Mesothelial cell of epicardium (in vitro differentiated cells): Measurements from ENCODE around the gene NUB1. TPM values are rescaled to one million over a fixed set of nuclear protein-coding genes. Genes with fewer than 3 reads are reported as not detected.

Source experiments
- DNase-seq, 2 experiments: peaks; one replicate each; pipeline ENCODE4 v3.0.0; 2021; ENCODE audit warnings: low spot score in 2 of 2; ENCODE audit not compliant: unreplicated experiment in 2 of 2
- H3K27ac Mint-ChIP-seq: 2 replicates; pipeline ENCODE4 v1.8.0; 2021; ENCODE audit warnings: mixed read lengths
- H3K27me3 Mint-ChIP-seq: 2 replicates; pipeline ENCODE4 v1.8.0; 2021; ENCODE audit warnings: low read depth, mixed read lengths
- H3K36me3 Mint-ChIP-seq: 2 replicates; pipeline ENCODE4 v1.8.0; 2021; ENCODE audit warnings: mixed read lengths
- H3K4me1 Mint-ChIP-seq: 2 replicates; pipeline ENCODE4 v1.8.0; 2021; ENCODE audit warnings: mixed read lengths
- H3K4me3 Mint-ChIP-seq: 2 replicates; pipeline ENCODE4 v1.8.0; 2021; ENCODE audit warnings: mild to moderate bottlenecking, moderate library complexity, mixed read lengths
- H3K9me3 Mint-ChIP-seq: 2 replicates; pipeline ENCODE4 v1.8.0; 2021; ENCODE audit warnings: mixed read lengths
- CTCF ChIP-seq: fragments of 200-600 bp; sonication (generic); IDR thresholded peaks from one replicate; pipeline ENCODE4 v1.5.0; 2021; ENCODE audit warnings: antibody characterized with exemption; ENCODE audit not compliant: unreplicated experiment
- total RNA-seq: library from RNA; stranded (reverse); gene quantifications from 3 replicates; pipeline ENCODE4 v1.2.1, GENCODE V29; 2021

The NUB1 gene
- total RNA-seq, 1 donor from 2014 or later = 52.3 TPM

GRCh38 chr7:151345576-151346469 is 4.2 kb downstream of the NUB1 start:
- Mint-ChIP-seq H3K4me1 (peaks cover 19% of the 10 kb centered on the region), H3K27ac (no peak overlapping the region), H3K4me3 (no peak overlapping the region), H3K36me3 (peaks cover 15% of the 10 kb centered on the region), H3K27me3 (no peaks in the 10 kb centered on the region), H3K9me3 (no peaks in the 10 kb centered on the region)
- no peak for TF ChIP-seq CTCF
- DNase-seq = no peak

GRCh38 chr7:151346470-151346769 is 4.8 kb downstream of the NUB1 start:
- peaks cover 19% of the 10 kb centered on the region for H3K4me1 Mint-ChIP-seq
- DNase-seq = no peak
- H3K27me3 Mint-ChIP-seq = no peaks in the 10 kb centered on the region
- H3K27ac Mint-ChIP-seq = no peak overlapping the region
- peaks cover 16% of the 10 kb centered on the region for H3K36me3 Mint-ChIP-seq
- H3K9me3 Mint-ChIP-seq = no peaks in the 10 kb centered on the region
- H3K4me3 Mint-ChIP-seq = no peak overlapping the region
- no peak for TF ChIP-seq CTCF

GRCh38 chr7:151347200-151347599 is 5.6 kb downstream of the NUB1 start:
- Mint-ChIP-seq H3K36me3 (peaks cover 20% of the 10 kb centered on the region), H3K27me3 (no peaks in the 10 kb centered on the region), H3K9me3 (no peaks in the 10 kb centered on the region), H3K27ac (no peak overlapping the region), H3K4me1 (peaks cover 19% of the 10 kb centered on the region), H3K4me3 (no peak overlapping the region)
- DNase-seq = no peak
- TF ChIP-seq CTCF = no peak

GRCh38 chr7:151348970-151349369 is 7.4 kb downstream of the NUB1 start:
- H3K27me3 Mint-ChIP-seq = no peaks in the 10 kb centered on the region
- no peak overlapping the region for H3K27ac Mint-ChIP-seq
- H3K4me1 Mint-ChIP-seq = peaks cover 9% of the 10 kb centered on the region
- no peak overlapping the region for H3K4me3 Mint-ChIP-seq
- TF ChIP-seq CTCF = no peak
- H3K9me3 Mint-ChIP-seq = no peaks in the 10 kb centered on the region
- H3K36me3 Mint-ChIP-seq = peaks cover 20% of the 10 kb centered on the region
- no peak for DNase-seq

- Mint-ChIP-seq H3K4me3 (peak overlapping the region; percentile 51), H3K27ac (peak overlapping the region; percentile 92), H3K4me1 (peaks cover 9% of the 10 kb centered on the region), H3K27me3 (no peaks in the 10 kb centered on the region), H3K36me3 (peaks cover 22% of the 10 kb centered on the region), H3K9me3 (no peaks in the 10 kb centered on the region)
- DNase-seq = no peak
- no peak for TF ChIP-seq CTCF
Measured at GRCh38 chr7:151349507-151349853, 7.9 kb downstream of the NUB1 start.
